Keratinocyte (primary cell): Measurements from ENCODE around the gene ZNF407. TPM values are rescaled to one million over a fixed set of nuclear protein-coding genes. Genes with fewer than 3 reads are reported as not detected.

ENCODE experiments used
- DNase-seq: peaks from one replicate; pipeline ENCODE4 v3.0.0-alpha.2; 2011; ENCODE audit warnings: low read depth, missing footprints, low spot score
- FAIRE-seq: peaks from 2 replicates; lab custom pipeline; 2011; peaks lifted over from hg19 to GRCh38; lab: Jason Lieb, UNC
- H2AFZ ChIP-seq: 2 replicates; pipeline ENCODE4 v1.6.0; 2012; ENCODE audit warnings: low read length, control low read depth, inconsistent platforms; ENCODE audit not compliant: control insufficient read depth
- H3K27ac ChIP-seq: 2 replicates; pipeline ENCODE4 v1.5.1; 2011; ENCODE audit warnings: low read length; ENCODE audit not compliant: control insufficient read depth, insufficient read depth
- H3K27me3 ChIP-seq: 3 replicates; pipeline ENCODE4 v1.6.0; 2011; ENCODE audit warnings: low read length; ENCODE audit not compliant: control insufficient read depth, insufficient read depth; ENCODE audit errors: extremely low read depth
- H3K36me3 ChIP-seq, 2 experiments: 2 replicates in 1 of 2; 3 replicates in 1 of 2; pipeline ENCODE4 v1.5.1; 2011; ENCODE audit warnings: low read length in 2 of 2, mild to moderate bottlenecking in 1 of 2; ENCODE audit not compliant: control insufficient read depth in 2 of 2, insufficient read depth in 2 of 2; ENCODE audit errors: extremely low read depth in 1 of 2
- H3K4me1 ChIP-seq: 3 replicates; pipeline ENCODE4 v1.5.1; 2011; ENCODE audit warnings: low read length; ENCODE audit not compliant: control insufficient read depth, insufficient read depth; ENCODE audit errors: extremely low read depth
- H3K4me2 ChIP-seq: 3 replicates; pipeline ENCODE4 v1.6.0; 2011; ENCODE audit warnings: low read depth, low read length; ENCODE audit not compliant: control insufficient read depth, insufficient read depth; ENCODE audit errors: extremely low read depth
- H3K4me3 ChIP-seq, 3 experiments: fragments of 200-600 bp in 1 of 3; sonication (generic) in 1 of 3; 2 replicates in 2 of 3; 3 replicates in 1 of 3; pipeline ENCODE4 v1.5.1; 2011 to 2016; ENCODE audit warnings: low read length in 3 of 3, mild to moderate bottlenecking in 3 of 3, control low read depth in 2 of 3, inconsistent platforms in 1 of 3, low read depth in 1 of 3, mixed read lengths in 1 of 3, mixed run types in 1 of 3, moderate library complexity in 1 of 3; ENCODE audit not compliant: control insufficient read depth in 2 of 3, insufficient read depth in 2 of 3; ENCODE audit errors: extremely low read depth in 1 of 3
- H3K79me2 ChIP-seq: 2 replicates; pipeline ENCODE4 v1.6.0; 2012; ENCODE audit warnings: low read length; ENCODE audit not compliant: control insufficient read depth, insufficient read depth
- H3K9ac ChIP-seq: 3 replicates; pipeline ENCODE4 v1.6.0; 2011; ENCODE audit warnings: low read length; ENCODE audit not compliant: control insufficient read depth, insufficient read depth; ENCODE audit errors: extremely low read depth
- H3K9me1 ChIP-seq: 3 replicates; pipeline ENCODE4 v1.6.0; 2011; ENCODE audit warnings: low read length; ENCODE audit not compliant: control insufficient read depth, insufficient read depth; ENCODE audit errors: extremely low read depth
- H3K9me3 ChIP-seq: 2 replicates; pipeline ENCODE4 v1.5.1; 2012; ENCODE audit warnings: low read depth, low read length; ENCODE audit not compliant: control insufficient read depth
- H4K20me1 ChIP-seq: 3 replicates; pipeline ENCODE4 v1.6.0; 2011; ENCODE audit warnings: low read length; ENCODE audit not compliant: control insufficient read depth, insufficient read depth; ENCODE audit errors: extremely low read depth
- EZH2 ChIP-seq: IDR thresholded peaks from one replicate; pipeline ENCODE4 v1.6.1; 2012; ENCODE audit warnings: inconsistent platforms, mild to moderate bottlenecking, low read length, moderate library complexity
- dilution Hi-C: fragments of 300-500 bp; cut with MboI; formaldehyde crosslinking; loops from one replicate; pipeline ENCODE4 v1.7.0; 2020; ENCODE audit warnings: low sequenced_read_pairs; ENCODE audit not compliant: extremely low pct_ligation_motif_present
- polyA plus RNA-seq, 5 experiments: library from polyadenylated mRNA; depleted of rRNA in 3 of 5; stranded (reverse) in 3 of 5; stranded (forward) in 1 of 5; unstranded in 1 of 5; fragments of >200 nt; gene quantifications; 1 replicate in 1 of 5; 2 replicates in 3 of 5; 3 replicates in 1 of 5; pipeline versions ENCODE4 v1.2.1 to v1.2.3, GENCODE V29; 2011 to 2012; ENCODE audit warnings: missing spikeins in 2 of 5, low read depth in 1 of 5, low replicate concordance in 1 of 5
- TF ChIP-seq, protein P1 (sequence below), 3 experiments: IDR thresholded peaks in 1 of 3; conservative IDR thresholded peaks in 1 of 3; optimal IDR thresholded peaks in 1 of 3; 2 replicates in 2 of 3; 3 replicates in 1 of 3; pipeline versions ENCODE3 to v1.5.1; 2011; ENCODE audit warnings: low read length in 3 of 3, mild to moderate bottlenecking in 3 of 3, moderate library complexity in 2 of 3, control low read depth in 1 of 3, inconsistent platforms in 1 of 3; ENCODE audit not compliant: insufficient read depth in 2 of 3; ENCODE audit errors: extremely low read depth in 1 of 3

The ZNF407 gene
- polyA plus RNA-seq, 1 donor (not counting 4 experiments of a cell fraction or from before 2014, with no cell fraction given), result 3.8 TPM

DNA sequence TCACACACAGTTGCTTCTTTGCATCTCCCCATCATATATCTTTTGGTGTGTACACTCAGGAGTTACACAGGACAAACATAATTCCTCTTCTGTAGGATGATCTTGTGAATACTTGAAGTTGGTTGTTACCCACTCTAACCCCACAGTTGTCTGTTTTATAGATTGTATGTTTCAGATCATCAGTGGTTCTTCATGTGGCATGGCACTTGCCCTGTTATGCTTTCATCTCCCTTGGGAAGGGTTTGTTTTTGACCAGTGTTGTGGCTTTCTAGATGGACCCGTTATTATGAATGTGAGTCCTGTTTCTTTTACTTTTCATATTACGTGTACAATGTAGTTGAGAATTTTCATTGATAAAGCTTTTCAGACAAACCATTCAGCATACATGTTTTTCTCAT is 82.0 kb downstream of the ZNF407 start:
- Histone ChIP-seq H3K9me3 (no peaks in the 10 kb centered on the region), H3K79me2 (no peaks in the 10 kb centered on the region), H3K4me1 (peaks cover 3% of the 10 kb centered on the region), H3K9me1 (no peaks in the 10 kb centered on the region), H3K4me2 (no peak overlapping the region), H2AFZ (no peak overlapping the region), H3K36me3 (no peaks in the 10 kb centered on the region), H3K4me3 (no peak overlapping the region), H3K27me3 (no peaks in the 10 kb centered on the region), H3K27ac (no peak overlapping the region), H4K20me1 (no peaks in the 10 kb centered on the region), H3K9ac (no peak overlapping the region)
- TF ChIP-seq, protein P1, sequence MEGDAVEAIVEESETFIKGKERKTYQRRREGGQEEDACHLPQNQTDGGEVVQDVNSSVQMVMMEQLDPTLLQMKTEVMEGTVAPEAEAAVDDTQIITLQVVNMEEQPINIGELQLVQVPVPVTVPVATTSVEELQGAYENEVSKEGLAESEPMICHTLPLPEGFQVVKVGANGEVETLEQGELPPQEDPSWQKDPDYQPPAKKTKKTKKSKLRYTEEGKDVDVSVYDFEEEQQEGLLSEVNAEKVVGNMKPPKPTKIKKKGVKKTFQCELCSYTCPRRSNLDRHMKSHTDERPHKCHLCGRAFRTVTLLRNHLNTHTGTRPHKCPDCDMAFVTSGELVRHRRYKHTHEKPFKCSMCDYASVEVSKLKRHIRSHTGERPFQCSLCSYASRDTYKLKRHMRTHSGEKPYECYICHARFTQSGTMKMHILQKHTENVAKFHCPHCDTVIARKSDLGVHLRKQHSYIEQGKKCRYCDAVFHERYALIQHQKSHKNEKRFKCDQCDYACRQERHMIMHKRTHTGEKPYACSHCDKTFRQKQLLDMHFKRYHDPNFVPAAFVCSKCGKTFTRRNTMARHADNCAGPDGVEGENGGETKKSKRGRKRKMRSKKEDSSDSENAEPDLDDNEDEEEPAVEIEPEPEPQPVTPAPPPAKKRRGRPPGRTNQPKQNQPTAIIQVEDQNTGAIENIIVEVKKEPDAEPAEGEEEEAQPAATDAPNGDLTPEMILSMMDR (optimal IDR thresholded peaks at IDR 0.05 in 1 of 3, IDR thresholded peaks at IDR 0.05 in 1 of 3, conservative IDR thresholded peaks at IDR 0.05 in 1 of 3; ENCODE audit: extremely low read depth in 1 of 3, insufficient read depth in 2 of 3, low read length in 3 of 3), result no peak
- TF ChIP-seq EZH2, result no peak
- no peak for FAIRE-seq
- dilution Hi-C loops, result no loop called here
- DNase-seq, result no peak

DNA sequence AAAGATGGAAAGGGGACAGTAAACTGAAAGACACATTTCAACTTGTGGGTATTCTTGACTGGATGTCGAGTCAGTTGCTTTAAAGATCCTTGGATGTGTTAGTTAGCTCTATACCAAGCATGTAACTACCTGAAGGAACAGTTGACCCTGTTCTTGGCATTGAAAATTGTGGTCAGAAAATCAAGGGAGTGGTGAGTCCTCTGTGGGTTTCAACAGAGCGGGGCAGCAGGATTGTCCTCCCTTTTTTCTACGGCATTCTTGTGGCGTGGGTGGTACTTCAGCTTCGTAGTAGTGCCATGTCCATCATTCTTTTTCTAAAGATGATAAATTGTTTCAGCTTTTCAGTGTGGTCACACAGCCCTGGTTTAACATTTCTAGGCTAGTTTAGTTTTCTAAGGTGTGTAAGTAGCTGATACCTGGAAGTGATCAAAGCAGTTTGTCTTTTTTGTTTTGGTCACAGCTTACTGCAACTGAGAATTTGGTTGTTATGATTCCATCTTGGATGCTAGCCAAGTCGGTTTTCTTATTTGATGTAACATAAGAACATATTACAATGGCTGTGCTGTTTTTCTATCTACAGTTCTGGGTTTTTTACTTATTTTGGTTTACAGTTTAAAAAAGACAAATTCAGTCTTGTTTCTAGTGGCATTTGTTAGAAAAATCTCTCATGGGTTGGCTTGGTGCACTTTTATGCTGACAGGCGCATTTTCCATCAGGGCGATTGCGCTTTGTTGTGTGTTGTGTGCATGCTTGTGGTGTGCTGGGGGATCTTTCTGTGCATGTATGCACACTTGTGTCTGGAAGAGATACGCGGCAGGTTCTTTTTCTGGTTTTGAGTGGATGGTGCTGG is 84.7 kb downstream of the ZNF407 start:
- Histone ChIP-seq H3K4me1 (peaks cover 3% of the 10 kb centered on the region), H3K4me3 (no peak overlapping the region), H4K20me1 (no peaks in the 10 kb centered on the region), H3K9me3 (no peaks in the 10 kb centered on the region), H3K27me3 (no peaks in the 10 kb centered on the region), H3K9ac (no peak overlapping the region), H3K27ac (no peak overlapping the region), H3K36me3 (peaks cover 0 to 2% of the 10 kb centered on the region in 2 experiments), H3K79me2 (no peaks in the 10 kb centered on the region), H3K9me1 (no peaks in the 10 kb centered on the region), H3K4me2 (no peak overlapping the region), H2AFZ (no peak overlapping the region)
- DNase-seq, result no peak
- no peak for TF ChIP-seq EZH2
- TF ChIP-seq, protein P1 (optimal IDR thresholded peaks at IDR 0.05 in 1 of 3, IDR thresholded peaks at IDR 0.05 in 1 of 3, conservative IDR thresholded peaks at IDR 0.05 in 1 of 3; ENCODE audit: extremely low read depth in 1 of 3, insufficient read depth in 2 of 3, low read length in 3 of 3), result no peak
- dilution Hi-C loops, result no loop called here
- peak; percentile 29 for FAIRE-seq
